ENCODE results near the gene SLC25A34.

- no peak for TF ChIP-seq POLR2AphosphoS5 (IDR thresholded peaks at IDR 0.05; ENCODE audit: low read depth, low read length)
- no peak for TF ChIP-seq POLR2A (IDR thresholded peaks at IDR 0.05; ENCODE audit: low read depth, low read length)
- TF ChIP-seq TAF1 (IDR thresholded peaks at IDR 0.05; ENCODE audit: borderline replicate concordance, low read depth, low read length), result no peak
Observed at GRCh38 chr1:15701784-15702183, 34.3 kb upstream of the SLC25A34 start.
